ENCODE measurements around the gene NDRG4.

The NDRG4 gene, protein sequence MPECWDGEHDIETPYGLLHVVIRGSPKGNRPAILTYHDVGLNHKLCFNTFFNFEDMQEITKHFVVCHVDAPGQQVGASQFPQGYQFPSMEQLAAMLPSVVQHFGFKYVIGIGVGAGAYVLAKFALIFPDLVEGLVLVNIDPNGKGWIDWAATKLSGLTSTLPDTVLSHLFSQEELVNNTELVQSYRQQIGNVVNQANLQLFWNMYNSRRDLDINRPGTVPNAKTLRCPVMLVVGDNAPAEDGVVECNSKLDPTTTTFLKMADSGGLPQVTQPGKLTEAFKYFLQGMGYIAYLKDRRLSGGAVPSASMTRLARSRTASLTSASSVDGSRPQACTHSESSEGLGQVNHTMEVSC

DNA sequence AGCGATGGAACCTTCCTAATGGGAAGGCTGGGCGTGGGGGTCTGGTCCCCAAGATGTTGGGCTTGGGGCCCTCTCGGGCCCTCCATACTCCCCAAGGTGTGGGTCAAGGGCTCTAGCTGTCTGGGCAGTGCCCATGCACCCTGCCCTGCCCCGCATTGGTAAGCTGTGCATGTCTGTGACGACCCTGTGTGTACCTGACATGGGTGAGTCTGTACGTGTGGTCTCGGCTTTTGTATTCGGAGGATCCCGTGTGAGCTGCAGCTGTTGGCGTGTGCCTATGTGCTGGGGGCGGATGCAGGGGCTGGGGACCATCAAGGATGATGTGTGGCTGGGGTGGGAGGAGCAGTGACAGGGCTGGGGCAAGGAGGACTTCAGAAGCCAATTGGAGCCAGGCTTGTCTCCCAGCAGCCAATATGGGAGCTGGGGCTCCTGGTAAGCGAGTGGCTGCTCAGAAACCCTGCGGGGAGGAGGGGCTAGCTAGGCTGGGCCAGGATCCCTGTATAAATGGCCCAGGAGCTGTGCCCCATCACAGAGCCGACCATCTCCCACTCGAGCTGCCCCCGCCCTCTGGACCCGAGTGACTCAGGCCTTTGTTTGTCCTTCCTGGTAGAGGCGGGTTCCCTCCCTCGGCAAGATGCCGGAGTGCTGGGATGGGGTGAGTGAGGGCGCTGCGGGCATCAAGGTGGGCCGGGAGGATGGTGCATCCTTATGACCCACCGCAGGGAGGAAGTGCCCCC is at the start of gene NDRG4:
Gene NDRG4, plus strand, starts transcription at position 529 of the 737 bp plus-strand sequence. Its CDS starts 106 bp downstream, at position 635.
- DNase-seq, result peak; percentile 94

DNA sequence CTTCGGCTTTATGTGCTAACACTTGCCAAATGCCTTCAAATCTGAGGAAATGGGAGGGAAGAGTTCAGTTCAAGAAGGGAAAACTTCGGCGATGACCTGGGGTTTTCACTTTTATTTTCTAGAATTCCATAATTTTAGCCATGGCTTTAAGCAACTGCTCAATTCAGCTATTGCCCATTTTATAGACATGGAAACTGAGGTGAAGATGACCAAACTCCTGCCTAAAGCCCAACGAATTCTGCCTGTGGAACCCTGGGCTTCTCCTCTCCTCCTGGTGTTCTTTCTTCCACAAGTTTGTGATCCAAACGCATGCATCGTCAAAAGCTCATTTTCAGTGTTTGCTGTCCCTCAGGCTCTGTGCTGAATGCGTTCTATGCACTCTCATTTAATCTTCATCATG is 49.4 kb upstream of the NDRG4 start:
- DNase-seq, result no peak

DNA sequence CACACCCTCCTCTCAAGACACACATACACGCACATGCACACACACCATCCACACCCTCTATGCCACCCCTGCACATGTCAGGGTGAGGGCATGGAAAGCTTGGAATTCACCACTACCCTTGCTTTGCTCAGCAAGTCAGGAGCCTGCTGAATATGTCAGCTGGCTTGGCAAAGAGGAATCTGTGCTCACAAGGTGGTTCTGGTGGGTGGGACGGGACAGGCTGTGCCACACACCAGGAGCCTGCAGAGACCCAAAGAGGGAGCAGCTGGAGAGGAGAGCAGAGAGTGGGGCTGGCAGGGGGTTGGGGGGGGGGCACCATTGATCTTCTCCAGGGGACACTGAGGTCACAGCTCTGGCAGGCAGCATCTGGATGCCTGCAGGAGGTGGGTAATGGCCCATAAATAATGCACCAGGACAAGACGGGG is 48.7 kb upstream of the NDRG4 start:
- DNase-seq, result no peak

DNA sequence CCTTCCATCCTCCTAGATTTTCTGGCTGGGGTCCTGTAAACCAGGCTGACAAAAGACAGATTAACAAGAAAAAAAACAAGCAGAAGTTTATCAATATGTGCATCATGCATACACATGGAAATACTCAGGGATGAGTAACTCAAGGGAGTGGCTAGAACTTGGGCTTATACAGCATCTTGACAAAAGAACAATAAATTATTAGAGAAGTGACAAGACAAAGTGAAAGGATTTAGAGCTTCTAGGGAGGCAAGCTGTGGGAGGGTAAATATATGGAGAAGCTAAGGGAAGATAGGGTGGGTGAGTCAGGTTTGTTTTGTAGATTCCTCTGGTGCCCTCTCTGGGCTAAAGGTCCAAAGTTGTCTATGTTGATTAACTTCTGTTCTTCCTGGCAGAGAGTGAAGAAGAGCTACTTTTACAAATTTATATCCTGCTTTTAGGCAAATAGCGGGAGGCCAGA is 48.0 kb upstream of the NDRG4 start:
- no peak for DNase-seq

DNA sequence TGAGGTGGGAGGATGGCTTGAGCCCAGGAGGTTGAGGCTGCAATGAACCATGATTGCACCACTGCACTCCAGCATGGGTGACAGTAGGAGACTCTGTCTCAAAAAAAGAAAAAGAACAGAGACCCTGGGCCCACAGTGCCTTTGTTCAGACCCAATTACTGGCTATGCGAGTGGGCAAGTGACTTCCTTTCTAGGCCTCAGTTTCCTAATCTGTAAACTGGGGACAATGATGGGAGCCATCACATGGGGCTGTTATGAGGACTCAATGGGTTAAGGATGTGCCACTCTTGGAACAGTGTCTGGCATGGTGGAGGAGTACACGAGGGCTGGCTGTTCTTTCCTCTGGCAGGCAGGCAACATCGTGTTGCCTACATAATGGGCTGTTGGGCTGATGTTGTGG is 47.3 kb upstream of the NDRG4 start:
- no peak for DNase-seq

DNA sequence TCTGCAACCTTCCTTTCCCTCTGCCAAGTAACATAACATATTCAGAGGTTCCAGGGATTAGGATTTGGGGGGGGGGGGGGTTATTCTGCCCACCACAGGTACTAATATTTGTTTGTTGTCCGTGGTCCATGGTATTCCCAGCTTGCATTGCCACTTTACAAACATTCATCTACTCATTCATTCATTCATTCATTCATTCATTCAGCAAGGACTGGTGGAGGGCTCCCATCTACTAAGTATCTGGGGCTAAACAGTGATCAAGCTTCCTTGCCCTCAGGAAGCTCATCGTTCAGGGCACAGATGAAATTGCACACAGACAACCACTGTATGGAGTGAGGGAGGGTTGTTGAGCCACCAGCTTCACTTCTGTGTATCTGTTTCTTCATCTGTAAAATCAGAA is 45.8 kb upstream of the NDRG4 start:
- no peak for DNase-seq

DNA sequence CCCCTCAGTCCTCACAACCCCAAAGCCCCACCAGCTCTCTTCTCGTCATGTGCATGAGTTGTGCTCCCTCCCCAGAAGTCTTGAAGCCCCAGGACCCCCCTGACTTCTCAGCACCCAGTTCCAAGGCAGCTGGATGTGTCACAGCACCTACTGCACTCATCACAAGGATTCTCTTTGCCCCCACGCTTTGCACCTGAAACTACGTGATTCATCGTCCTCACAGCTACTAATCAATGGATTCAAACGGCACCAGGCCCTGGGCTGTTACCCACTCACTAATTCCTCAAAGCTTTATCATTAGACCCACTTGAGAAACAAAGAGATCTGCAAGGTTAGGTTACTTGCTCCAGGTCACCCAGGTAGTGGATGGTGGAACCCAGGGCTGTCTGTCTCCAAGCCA is 45.1 kb upstream of the NDRG4 start:
- DNase-seq, result no peak

DNA sequence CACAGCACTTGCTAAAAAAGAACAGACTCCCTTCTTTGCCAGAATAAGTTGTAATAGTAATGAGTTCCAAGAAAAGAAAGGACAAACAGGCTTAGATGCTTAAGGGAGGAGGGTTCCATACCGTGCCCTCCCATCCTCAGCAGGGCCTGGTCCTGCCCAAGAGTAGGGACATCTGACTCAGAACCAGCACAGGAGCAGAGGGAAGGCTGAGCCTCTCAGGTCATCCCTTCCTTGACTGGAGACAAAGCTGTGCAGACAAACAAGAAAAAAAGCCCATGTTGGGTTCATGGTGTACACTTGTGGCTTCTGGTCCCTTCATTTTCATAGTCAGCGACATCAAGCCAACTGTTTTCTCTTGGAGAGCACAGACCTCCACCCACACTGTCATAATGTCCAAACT is 44.2 kb upstream of the NDRG4 start:
- DNase-seq, result no peak

DNA sequence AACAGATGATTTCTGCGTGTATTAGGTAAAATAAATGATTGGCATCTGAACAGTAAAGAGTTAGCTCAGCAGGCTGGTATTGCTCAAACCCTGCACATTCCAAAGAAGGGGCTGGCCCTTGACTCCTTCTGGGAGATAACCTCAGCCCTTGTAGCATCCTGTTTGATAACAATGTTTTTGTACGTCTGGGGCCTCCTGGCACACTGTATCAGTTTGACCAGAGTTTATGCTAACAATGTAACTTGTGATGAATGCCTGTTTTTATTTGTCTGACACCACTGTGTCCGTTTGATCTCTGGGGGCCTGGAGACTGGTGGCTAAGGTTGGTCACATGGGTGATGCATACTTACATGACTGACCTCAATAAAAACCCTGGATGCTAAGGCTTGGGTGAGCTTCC is 43.8 kb upstream of the NDRG4 start:
- no peak for DNase-seq

DNA sequence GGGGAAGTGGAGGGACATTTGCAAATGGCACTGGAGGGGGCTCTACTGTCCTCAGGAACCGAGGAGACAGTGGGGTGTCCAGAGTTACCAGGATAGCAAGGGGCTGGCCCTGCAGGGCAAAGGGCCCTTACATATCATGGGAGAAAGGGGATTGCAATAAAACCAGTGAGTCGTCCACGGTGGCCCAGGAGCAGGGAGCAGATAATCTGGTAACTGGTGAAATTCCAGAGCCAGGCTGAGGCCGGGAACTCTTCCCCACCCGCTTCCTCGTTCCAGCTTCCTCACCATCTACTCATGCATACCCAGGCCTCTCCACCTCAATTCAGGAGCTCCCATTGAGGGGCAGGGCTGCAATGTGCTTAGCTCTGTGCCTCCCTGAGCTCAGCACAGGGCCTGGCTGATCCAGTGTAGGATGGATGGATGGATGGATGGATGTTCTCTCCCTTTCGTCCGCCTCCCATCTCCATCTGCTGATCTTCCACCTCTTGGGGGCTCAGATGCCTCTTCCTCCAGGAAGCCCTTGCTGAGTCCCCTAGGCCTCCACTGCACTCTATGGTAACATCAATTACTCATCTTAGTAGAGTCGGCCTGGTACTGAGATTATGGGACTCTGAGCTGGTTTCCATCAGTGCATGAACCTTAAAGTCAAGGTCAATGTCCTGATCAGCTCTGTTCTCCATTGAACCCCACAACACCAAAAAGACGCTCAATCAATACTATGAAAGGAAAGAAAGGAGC is 41.2 kb upstream of the NDRG4 start:
- no peak for DNase-seq

DNA sequence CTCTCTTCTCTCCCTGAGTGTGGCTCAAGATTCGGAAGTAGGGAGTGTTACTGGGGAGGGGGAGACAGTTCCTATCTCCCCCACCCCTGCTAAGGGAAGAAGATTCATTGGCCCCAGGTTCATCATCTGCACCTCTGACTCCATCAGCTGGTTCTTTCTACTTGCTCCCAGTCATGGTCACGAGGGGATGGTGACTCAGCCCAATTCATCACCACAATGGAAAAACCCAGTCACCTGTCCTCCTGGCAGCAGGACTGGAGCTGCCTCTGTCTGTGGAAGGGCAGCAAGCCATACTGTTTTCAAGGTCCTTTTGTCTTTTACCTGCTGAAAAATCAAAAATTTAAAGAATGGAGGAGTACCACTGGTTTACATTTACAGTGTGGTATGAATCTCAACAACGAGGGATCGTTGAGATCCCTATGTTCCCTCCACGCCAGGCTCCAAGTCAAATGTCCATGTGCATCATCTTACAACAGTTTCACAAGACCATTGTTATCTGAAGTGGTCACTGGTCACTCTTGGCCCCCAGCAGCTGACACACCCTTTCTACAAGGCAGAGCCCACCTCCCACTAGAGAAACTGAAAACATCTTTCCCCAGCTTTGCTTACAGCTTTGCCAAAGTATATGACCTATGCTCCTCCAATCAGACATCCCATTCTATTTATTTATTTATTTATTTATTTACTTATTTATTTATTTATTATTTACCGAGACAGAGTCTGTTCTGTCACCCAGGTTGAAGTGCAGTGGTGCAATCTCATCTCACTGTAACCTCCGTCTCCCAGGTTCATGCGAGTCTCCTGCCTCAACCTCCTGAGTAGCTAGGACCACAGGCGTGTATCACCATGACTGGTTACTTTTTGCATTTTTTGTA is 40.4 kb upstream of the NDRG4 start:
- DNase-seq, result no peak

DNA sequence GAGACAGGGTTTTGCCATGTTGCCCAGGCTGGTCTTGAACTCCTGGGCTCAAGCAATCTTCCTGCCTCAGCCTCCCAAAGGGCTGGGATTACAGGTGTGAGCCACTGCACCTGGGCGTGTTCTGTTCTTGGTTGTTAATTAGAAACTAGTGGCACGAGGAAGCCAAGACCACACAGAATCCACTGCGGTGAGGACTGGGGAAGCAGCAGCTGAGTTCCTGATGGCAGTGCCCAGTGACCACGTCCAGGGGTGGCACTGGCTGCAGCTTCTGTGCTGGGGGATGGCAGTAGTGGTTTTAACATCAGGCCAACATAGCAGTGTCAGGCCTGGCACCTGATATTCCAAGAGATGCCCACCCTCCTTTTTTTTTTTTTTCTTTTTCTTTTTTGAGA is 39.7 kb upstream of the NDRG4 start:
- DNase-seq, result no peak

DNA sequence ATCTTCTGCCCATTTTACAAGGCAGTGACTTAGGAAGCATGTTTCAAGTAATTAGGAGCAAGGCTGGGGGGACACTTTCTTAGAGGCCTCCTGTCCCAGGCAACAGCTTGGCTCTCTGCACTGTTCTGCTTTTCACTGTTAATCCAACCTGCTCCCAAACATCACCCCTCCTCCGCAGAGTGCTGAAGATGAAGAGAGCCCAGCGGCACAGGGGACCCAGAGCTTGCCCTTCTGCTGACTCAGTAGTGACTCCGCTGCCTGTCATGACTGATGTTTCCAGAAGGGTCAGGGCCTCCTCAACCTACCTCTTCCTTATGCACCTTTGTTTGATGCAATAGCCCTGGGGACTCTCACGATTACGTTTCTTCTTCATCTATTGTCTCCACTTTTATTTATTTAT is 38.9 kb upstream of the NDRG4 start:
- DNase-seq, result no peak

DNA sequence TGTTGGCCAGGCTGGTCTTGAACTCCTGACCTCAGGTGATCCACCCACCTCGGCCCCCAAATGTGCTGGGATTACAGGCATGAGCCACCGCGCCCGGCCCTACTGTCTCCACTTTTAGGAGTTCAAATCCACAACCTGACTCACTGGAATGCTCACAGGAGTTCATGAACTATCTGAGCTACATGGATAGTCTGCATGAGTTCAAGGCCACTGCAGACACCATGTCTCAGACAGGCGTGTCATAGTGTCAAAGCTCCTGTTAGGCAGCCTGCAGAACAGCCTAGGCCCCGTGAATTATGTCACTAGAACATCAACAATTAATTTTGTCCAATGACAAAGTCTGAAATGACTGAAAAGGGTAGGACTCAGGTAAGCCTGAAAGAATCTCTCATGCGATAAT is 38.3 kb upstream of the NDRG4 start:
- DNase-seq, result no peak

DNA sequence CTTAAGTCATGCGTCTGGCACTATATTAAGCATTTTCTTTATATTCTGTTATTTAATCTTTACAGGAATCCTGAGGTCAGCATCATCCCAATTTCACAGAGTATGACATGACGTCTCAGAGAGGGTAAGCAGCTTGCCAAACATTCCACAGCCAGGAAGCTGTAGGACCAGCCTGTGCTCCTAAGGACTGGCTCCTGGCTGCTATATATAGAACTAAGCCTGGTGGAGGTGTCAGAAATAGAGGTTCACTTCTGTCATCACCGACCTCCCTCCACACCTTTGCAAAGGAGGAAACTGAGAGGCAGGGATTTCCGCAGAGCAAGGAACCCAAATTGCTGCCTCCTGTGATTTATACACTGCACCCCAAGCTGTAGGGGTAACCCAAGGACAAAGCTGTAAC is 37.9 kb upstream of the NDRG4 start:
- DNase-seq, result no peak

DNA sequence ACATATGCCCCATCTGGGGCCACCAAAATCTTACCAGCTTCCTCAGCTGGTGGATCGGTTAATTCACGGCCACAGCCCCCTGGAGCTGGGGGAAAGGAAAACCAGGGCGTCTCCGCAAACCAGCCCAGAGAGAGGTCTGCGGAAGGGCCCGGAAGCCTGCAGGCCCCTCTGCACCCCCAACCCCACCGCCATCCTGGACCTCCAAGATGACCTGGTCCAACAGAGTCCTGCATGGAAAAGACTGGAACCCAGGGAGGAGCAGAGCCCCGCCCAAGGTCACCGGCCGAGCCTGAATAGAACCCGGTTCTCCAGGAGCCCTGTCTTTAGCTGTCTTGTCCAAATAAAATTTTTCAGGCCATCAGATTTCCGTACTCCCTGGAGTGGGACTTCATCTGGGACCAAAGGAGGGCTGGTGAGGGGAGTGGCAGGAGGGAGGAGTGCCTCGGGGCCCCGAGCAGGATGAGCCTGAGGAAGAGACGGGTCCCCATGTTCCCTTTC is 37.4 kb upstream of the NDRG4 start:
- DNase-seq, result no peak

DNA sequence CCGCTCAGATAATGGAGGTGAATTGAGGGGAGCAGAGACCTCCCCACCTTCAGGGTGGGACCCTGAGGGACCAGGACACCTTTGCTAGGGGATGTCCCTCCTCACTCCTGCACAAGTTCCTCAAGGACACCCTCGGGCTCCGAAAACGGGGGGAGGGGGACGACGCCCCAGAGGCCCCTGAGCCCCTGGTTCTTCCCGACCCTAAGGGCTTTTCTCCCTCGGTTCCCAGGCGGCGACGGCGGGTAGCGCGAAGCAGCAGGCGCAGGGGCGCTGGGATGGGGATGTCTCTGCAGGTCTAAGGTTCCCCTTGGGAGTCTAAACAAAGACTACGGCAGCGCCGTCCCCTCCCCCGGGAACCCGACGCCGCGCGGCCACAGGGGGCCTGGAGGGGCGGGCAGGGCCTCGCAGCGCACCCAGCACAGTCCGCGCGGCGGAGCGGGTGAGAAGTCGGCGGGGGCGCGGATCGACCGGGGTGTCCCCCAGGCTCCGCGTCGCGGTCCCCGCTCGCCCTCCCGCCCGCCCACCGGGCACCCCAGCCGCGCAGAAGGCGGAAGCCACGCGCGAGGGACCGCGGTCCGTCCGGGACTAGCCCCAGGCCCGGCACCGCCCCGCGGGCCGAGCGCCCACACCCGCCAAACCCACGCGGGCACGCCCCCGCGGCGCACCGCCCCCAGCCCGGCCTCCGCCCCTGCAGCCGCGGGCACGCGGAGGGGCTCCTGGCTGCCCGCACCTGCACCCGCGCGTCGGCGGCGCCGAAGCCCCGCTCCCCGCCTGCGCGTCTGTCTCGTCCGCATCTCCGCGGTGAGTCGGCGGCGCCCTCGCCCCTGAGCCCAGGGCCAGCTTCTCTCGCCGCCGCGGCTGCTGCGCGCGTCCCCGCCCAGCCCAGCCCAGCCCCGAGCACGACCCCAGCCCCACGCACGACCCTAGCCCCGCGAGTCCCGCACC is 36.7 kb upstream of the NDRG4 start:
- DNase-seq, result peak; percentile 27

DNA sequence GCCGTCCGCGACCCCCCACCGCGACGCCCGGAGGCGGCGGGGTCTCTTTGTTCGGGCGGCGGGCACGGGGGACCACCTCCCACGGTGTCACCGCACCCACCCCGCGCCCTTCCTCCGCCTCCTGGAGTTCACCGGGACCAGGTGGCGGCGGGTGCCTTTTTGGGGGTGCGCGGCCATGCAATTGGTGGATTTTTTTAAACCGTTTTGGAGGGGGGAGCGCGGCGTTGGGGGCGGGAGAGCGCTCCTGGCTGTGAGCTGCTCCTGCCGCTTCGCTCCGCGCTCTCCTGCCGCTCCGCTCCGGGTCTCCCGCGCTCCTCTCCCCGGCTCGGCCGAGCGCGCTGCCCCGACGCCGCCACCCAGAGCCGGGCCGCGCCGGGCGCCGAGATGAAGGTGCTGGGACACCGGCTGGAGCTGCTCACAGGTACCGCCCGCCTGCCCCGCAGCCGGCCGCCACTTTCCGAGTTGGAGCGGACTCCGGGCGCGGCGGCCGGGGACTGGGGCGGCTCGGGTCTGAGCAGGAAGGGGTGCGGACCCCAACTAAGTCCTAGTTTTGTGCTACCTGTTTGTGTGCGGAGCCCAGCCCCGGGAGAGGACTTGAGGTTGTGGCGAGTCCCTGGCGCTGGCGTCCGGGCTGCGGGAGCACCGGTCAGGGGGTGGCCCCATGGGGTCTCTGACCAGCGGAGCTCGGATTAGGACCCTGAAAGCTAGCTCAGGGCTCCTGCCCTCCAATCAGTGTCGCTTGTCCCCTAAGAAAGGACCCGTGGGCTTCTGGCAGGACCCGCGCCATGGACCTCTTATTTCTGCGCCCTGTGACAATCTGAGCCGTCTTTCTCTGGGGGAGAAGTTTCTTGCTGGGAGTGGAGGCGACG is 35.7 kb upstream of the NDRG4 start:
- peak; percentile 15 for DNase-seq

DNA sequence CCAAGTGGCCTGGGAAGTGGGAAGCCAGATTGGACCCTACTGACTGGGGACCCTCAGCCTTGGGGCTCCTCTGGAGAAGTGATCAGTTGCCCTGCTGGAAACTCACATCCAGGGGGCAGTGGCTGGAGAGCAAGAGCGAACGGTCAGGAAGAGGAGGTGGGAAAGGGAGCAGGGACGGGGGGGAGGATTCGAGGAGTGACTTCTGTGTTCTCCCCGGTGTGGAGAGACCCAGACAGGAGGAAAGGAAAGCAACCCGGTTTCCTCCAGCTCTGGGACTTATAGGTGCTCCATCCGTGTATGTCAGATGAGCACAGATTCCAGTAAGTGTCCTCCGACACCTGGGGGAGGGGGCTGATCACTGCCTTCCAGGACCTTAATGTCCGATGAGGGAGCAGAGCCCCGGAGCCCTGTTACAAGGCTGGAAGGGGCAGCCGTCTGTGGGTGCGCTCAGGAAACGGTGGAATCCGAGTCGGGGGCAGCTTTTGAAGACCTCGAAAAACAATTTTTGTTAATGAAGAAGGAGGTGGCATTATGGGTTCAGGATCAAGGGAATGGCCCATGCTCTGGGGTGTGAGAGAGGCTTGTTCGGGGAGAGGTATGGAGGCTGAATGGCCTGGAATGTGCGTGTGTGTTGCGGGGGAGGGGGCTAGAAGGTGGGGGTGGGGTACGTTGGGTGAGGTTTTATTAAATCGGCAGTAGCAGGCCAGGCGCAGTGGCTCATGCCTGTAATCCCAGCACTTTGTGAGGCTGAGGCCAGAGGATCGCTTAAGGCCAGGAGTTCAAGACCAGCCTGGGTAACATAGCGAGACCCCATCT is 34.8 kb upstream of the NDRG4 start:
- no peak for DNase-seq
